DMS 273 (cell line): ENCODE results near the gene DDX60.
"Not testable (repeated sequence)": the region's sequence is repeated elsewhere in the genome, so short reads cannot be mapped to it uniquely, and the experiment has no call there.

Experiments
- DNase-seq: peaks from one replicate; lab custom pipeline; 2025; ENCODE audit not compliant: unreplicated experiment; lab: John Stamatoyannopoulos, UW

The DDX60 gene

GRCh38 chr4:168213511-168213910 is 105.0 kb downstream of the DDX60 start:
- DNase-seq, result not testable (repeated sequence)

DNA sequence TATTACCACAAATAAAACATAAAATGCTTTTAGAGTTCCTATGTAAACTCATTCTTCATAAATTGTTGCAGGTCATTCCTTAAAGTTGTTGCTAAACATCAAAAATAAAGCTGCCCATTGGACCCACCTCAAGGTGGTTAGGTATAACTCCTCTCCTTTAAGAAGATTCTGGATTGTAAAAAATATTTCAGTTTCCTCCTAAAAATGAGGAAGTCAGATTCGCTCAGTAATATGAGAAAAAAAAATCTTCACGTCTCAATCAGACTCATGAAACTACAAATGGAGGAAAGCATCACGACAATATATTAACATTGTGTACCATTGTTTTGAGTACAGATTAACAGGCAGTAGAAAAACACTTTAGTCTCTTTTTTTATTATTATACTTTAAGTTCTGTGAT is 105.9 kb downstream of the DDX60 start:
- no peak for DNase-seq

GRCh38 chr4:168208957-168209614 is 109.5 kb downstream of the DDX60 start:
- DNase-seq, result no peak

DNA sequence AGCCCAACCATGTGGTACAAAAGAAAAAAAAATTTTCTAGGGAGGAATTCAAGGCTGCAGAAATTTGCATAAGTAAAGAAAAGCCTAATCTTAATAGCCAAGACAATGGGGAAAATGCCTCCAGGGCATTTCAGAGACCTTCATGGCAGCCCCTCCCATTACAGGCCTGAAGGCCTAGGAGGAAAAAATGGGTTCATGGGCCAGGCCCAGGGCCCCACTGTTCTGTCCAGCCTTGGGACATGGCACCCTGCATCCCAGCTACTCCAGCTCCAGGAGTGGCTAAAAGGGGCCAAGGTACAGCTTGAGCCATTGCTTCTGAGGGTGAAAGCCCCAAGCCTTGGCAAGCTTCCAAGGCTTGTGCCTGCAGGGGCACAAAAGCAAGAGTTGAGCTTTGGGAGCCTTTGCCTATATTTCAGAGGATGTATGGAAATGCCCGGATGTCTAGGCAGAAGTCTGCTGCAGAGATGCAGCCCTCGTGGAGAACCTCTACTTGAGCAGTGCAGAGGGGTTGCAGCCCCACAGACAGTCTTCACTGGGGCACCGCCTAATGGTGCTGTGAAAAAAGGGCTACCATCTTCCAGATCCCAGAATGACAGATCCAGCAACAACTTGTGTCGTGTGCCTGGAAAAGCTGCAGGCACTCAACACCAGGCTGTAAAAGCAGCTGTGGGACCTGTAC is 115.2 kb downstream of the DDX60 start:
- DNase-seq, result peak; percentile 5

- no peak for DNase-seq
These were observed 117.9 kb downstream of the DDX60 start for GRCh38 chr4:168200685-168201084.

DNA sequence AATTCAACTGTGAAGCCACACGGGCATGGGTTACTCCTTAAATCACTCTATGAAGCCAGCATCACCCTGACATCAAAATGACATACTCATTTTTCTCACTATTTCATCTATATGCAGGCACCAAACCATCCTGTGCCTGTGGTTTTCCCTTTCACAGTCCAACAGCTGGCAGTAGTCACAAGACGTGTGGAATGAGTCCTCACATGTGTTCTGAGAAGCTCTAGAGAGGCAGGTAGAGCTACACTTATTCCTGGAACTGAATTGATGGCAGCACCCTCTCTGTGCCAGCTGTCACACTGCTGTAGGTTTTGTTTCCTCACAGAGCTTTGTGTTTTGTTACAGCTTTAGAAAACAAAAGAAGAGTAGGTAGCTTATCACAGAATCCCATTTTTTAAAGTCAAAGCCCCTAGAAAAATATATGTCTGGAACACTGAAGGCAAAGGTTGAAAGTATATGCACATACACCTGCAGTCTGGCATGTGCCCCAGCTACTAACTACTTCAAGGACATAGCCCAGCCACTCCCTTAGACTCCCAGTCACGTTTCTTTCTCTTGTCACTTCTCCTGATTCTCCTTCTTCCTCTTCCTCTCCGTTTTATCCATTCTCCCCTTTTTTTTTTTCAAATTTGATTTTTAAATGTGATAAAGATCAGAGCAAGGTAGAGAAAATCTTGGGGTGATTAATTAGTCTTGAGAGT is 119.1 kb downstream of the DDX60 start:
- peak; percentile 34 for DNase-seq

DNA sequence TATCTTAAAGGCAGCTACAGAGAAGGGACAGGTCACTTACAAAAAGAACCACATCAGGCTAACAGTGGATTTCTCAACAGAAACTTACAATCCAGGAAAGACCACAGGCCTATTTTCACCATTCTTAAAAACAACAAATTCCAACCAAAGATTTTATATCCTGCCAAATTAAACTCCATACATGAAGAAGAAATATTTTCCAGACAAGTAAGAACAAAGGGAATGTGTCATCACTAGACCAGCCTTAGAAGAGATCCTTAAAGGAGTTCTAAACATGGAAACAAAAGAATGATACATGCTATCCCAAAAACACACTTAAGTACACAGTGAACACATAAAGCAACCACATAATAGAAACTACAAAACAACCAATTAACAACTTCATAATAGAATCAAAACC is 120.6 kb downstream of the DDX60 start:
- no peak for DNase-seq

GRCh38 chr4:168188754-168189153 is 129.8 kb downstream of the DDX60 start:
- no peak for DNase-seq

GRCh38 chr4:168183717-168184571 is 134.6 kb downstream of the DDX60 start:
- DNase-seq, result peak; percentile 47

GRCh38 chr4:168177546-168178149 is 140.9 kb downstream of the DDX60 start:
- no peak for DNase-seq

- DNase-seq, result no peak
These were observed 144.2 kb downstream of the DDX60 start for GRCh38 chr4:168174308-168174707.

DNA sequence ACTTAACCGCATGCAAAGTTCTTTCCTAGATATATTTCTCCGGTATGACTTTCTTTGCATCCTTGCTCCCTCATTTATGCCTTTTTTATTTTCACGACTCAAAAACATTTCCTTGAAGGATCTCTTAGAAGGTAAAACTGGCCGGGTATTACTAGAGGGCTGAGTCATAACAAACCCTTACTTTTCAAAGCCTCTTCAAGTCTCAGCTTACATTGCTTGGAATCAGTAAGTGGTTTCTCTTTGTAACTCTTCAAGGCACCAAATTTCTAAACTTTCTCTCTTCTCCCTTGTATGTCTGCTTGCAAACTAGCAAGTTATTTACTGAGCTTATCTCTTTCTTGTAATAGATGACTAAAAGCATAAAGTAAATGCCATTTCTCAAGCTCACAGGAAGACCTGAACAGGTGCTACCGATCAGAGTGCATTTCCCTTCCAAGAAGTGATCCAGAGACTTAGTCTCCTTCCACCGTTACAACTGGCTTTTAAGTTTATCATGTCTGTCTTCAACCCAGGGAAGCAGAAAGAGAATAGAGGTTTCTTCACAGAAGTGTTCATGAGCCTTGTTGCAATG is 150.8 kb downstream of the DDX60 start:
- DNase-seq, result no peak
